Measurements from ENCODE around the gene ATP2C2.

DNA sequence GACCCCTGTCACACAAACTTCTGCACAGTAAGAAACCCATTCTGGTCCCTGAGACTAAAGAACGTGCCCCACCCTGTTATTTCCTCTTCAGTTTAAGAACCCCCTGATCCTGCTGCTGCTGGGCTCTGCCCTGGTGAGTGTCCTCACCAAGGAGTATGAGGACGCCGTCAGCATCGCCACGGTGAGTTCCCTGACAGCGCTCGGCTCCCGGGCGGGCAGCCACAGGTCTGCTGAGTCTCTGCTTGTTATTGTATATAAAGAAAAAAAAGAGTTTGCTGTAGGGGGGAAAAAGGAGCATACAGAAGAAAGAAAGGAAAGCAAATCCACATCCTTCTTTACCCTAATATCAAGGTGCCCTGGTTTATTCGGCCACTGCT is 40.0 kb downstream of the ATP2C2 start:
- TF ChIP-seq, protein P1, sequence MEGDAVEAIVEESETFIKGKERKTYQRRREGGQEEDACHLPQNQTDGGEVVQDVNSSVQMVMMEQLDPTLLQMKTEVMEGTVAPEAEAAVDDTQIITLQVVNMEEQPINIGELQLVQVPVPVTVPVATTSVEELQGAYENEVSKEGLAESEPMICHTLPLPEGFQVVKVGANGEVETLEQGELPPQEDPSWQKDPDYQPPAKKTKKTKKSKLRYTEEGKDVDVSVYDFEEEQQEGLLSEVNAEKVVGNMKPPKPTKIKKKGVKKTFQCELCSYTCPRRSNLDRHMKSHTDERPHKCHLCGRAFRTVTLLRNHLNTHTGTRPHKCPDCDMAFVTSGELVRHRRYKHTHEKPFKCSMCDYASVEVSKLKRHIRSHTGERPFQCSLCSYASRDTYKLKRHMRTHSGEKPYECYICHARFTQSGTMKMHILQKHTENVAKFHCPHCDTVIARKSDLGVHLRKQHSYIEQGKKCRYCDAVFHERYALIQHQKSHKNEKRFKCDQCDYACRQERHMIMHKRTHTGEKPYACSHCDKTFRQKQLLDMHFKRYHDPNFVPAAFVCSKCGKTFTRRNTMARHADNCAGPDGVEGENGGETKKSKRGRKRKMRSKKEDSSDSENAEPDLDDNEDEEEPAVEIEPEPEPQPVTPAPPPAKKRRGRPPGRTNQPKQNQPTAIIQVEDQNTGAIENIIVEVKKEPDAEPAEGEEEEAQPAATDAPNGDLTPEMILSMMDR (IDR thresholded peaks at IDR 0.05), result no peak
- TF ChIP-seq POLR2A (IDR thresholded peaks at IDR 0.05), result no peak
- no peak for TF ChIP-seq EP300 (IDR thresholded peaks at IDR 0.05)
- no peak for TF ChIP-seq POLR2AphosphoS5 (IDR thresholded peaks at IDR 0.05)
